Measurements from ENCODE around the gene ETV6.

The ETV6 gene

DNA sequence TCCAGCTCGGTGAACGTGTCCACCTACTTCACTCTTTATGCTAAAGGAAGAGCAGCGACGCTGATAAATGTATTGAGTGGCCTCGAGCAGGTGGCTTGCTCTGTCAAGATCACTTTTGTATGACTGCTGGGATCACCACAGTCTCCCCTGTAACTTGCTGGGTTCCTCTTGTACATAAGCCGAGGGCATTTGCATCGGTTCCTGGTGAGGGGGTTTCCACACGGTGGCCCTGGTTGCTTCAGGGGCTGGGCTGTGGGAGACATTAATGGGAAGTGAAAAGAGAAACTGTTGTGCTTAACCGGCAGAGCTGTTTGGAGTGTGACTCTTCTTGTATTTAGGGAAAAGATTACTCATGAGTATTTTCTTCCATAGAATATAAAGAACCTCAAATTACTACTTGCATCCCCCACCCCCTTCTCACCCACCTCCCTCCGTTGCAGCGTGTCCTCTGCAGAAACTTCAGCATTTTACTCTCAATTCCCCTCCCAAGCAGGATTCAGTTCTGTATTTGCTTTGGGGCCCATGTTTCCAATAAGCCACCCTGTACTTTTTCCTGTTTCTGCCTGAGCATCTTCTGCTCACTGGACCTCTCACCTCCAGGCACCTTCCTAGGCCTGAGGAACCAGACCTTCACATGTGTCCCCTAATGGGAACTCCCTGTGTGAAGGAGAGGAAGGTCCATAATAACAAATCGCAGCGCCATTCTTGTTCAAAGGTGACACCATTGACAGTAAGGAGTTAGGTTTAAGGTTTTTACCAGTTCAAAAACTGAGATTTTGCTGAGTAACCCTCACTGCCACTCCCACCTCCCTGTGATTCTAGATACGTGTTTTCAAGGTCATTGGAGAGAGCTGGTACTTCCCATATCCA lies 187.0 kb downstream of the ETV6 start:
- DNase-seq, result no peak

DNA sequence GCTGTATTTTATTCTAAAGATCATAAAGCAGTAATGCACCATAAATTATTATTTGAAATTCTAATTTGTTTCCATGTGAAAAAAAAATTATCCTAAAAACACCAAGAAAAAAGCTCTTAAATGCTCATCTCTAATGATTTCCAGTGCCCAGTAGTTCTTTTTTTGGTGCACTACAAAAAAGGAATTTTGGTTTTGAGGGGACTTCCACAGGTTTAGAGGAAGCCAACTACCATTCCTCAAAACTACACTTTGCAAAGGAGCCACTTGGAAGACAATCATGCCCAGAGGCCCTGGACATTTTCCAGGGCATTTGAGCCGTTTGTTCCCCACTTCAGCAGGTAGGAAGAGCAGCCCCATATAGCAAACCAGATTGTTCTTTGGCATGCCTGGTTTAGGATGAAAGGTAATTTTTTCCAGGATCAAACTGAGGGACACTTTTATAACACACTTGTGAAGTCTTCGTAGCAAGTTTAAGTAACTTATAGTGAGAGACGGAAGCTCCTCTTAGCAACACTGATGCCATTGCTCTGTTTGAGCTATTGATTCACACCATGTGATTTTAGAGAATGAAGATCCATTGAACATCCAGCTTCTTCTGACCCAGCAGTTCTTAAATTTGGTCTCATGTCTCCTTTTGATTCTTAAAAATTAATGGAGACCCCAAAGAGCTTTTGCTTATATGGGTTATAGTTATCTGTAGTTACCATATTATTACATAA lies 187.9 kb downstream of the ETV6 start:
- no peak for DNase-seq

DNA sequence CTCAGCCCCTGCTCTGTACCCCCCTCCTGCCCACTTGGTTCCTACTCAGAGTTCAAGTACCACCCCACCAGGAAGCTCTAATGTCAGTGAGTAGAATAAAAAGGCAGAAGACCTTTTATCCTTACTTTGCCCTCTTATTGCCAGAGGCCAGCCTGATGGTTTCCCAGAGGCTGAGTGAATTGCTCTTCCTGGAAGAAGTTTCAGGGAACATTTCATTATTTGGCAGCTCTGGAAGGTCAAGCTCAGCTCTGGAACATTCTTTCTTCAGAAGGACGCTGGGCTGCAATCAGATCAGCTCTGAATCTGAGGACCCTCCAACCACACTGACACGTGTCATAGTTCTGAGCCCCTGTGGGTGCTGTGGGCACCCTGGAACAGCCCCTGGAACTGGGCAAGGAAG lies 188.9 kb downstream of the ETV6 start:
- DNase-seq, result no peak

DNA sequence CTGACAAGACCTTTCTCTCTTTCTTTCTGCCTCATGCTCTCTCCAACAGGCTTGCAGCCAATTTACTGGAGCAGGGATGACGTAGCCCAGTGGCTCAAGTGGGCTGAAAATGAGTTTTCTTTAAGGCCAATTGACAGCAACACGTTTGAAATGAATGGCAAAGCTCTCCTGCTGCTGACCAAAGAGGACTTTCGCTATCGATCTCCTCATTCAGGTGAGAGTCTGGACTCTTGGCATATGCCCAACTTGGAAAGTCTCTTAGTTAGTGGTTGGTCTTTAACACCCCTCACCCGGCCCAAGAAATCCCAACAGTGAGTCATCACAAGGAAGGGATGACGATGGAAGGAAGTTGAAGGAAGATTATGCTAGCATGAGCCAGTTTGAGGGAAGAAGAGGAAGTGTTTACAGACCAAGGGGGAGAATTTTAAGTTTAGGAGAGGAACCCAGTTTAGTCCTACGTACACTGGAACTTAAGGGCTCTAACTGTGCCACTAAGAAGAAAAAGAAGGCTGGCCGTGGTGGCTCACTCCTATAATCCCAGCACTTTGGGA lies 189.7 kb downstream of the ETV6 start:
- DNase-seq, result peak; percentile 70

DNA sequence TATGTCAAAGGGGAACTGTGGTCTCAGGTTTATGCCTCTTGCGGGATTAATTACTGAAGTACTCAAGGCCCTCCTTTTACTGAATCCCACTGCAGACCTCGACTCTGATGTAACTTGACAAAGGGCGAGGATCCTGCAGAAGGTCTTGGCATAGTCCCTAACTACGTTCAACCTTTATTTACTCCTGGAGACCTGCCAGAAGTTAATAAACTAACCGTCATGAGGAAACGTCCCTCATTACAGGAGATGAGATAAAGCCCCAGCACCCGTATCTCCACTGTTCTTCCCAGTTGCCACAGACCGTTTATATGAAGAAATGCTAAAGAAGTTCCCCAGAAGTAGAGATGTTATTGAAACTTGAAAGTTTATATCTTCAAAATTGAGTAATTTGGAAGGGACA lies 190.9 kb downstream of the ETV6 start:
- peak; percentile 3 for DNase-seq

DNA sequence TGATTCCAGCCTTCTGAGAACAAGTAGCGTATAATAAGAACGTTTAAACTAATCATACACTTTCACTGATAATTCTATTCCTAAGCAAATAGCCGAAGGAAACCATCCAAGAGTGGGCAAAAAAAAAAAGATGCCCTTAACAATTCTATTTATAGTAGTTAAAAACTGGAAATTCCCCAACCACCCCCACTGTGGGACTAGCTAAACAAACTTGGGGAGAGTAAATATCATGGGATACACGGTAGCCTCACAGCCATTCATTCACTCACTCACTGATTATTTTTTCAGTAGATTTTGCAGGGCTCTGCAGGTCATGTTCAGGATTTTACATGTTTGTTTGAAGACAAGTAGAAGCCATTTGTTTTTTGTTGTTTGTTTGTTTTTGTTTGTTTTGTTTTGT lies 197.0 kb downstream of the ETV6 start:
- no peak for DNase-seq

DNA sequence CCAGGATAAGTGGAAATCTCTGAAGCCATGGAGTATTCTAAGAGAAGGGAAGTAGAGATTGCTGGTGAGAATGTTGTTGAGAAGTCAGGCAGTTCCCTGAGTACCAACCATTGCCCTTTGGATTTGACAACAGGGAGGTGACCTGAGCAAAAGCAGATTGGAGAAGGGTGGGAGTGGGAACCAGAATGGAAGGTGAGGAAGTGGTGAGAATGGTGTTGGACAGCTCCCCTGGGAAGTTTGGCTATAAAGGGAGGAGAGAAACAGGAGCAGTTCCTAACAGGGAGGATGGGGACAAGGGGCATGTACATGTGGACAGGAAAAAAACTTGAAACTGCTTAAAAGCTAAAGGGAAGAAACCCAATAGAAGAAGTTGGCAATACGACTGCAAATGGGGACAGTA lies 198.1 kb downstream of the ETV6 start:
- DNase-seq, result no peak

DNA sequence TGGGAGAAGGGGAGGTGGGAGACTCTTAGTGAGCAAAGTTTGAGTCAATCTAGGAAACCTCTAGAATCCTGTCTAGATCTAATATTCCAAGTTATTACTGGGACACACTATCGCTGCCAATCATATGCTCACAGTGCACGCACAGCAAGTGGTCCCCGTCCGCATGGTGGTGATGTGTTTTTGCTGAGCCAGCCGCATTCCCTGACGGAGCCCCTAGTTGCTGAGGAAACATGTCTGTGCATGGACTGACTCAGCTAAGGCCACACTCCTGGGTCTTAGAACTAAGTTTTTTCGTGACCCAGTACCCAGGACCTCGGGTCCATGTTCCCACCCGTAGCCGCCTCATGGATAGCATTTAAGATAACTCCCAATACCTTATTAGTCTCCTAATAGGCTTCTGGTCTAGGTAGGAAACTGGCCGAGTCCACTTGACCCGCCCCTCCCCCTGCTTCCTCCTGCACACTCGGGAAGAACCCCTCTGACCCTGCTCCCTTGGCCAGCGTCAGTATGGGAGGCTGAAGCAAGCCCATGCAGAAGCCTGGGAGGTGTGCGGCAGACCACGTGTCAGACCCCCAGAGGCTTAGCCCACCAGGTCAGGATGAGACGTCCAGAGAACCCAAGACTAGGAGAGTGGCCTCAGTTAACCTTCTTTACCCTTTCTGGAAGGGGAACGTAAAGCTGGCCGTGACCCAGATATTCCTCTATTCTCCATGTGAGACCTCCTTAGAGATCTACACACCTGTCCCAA lies 200.5 kb downstream of the ETV6 start:
- DNase-seq, result no peak

DNA sequence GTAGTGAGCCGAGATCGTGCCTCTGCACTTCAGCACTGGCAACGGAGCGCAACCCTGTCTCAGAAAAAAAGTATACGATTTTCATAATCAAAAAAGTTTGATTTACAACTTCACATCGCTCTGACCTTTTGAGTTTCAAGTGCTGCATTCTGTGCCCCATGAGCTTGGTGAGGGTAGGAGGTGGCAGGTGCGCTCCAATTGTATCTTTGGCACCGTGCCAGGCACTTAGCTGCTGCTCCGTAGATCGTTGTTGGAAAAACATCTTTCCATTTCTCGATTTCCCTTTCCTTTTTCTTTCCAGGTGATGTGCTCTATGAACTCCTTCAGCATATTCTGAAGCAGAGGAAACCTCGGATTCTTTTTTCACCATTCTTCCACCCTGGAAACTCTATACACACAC lies 203.7 kb downstream of the ETV6 start:
- peak; percentile 35 for DNase-seq

DNA sequence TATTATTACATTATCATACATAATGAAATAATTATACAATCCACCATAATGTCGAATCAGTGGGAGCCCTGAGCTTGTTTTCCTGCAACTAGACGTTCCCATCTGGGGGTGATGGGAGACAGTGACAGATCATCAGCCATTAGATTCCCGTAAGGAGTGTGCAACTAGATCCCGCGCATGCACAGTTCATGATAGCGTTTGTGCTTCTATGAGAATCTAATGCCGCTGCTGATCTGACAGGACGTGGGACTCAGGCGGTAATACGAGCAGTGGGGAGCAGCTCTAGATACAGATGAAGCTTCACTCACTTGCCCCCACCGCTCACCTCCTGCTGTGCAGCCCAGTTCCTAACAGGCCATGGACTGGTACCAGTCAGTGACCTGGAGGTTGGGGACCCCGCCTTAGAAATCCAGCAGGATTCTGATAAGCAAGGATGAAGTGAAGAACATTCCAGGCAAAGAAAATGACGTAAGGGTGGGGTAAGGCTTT lies 204.6 kb downstream of the ETV6 start:
- no peak for DNase-seq

DNA sequence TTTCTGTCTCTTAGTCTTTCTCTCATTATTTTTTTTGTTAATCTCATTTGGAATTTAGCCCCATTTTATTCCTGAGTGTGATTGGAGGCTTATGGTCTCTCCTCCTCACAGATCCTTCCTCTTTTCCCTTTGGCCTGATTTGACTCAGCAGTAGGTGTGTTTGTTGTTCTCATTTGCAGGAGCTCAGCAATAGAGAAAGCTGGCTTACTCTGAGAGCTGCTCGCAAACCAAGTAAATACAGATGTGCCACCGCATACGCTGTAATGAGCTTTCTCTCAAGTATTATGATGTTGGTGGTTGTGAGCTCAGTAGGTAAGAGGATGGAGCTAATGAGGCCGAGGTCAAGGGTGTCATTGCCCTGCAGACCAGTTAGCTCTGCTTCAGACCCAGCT lies 206.5 kb downstream of the ETV6 start:
- no peak for DNase-seq

DNA sequence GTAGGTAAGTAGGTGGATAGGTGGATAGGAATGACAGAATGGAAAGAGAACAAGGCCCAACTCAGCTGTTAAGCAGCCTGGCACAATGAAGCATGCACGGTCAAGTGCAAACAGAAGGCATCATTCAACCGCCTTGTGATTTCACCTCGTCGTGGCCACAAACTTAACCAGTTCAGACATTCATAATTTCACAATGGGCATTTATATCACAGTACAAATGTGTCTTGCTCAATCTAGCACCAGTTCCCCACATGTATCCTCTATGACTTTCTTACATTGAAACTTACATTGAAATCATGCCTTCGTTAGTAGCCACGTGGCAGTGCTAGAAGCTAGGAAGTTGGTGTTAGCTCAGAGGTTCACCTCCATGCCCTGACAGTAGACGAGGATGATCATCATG lies 207.5 kb downstream of the ETV6 start:
- no peak for DNase-seq

DNA sequence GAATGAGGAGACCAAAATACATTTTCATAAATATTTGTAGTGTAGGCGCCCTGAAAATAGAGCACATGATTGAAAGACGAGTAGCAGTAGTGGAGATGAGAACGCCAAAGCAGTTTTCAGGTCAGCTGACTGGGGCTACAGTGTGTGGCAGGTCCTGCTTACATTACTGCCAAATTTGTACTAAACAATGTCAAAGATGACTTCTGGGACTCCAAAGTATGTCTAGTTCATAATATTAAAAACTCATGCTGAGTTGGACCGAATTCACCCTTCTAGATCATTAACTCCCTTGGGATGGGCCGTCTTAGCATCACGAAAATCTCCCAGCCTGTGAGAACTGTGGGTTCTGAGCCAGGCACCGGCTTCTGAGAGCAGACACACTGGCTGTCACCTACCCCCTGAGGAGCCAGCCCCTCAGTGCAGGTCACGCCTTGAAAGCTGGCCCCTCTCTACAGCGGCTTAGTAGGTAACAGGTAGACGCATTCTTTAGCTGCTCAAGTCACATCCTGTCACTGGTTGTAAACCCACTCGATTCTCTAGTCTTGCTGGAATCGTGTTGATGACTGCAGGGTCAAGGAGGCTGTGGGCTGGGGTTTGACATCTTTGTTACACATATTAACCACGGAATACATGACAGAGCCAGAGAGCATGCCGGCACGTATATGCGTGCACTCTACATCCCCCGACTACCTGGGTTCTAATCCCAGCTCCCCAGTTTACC lies 210.4 kb downstream of the ETV6 start:
- no peak for DNase-seq

DNA sequence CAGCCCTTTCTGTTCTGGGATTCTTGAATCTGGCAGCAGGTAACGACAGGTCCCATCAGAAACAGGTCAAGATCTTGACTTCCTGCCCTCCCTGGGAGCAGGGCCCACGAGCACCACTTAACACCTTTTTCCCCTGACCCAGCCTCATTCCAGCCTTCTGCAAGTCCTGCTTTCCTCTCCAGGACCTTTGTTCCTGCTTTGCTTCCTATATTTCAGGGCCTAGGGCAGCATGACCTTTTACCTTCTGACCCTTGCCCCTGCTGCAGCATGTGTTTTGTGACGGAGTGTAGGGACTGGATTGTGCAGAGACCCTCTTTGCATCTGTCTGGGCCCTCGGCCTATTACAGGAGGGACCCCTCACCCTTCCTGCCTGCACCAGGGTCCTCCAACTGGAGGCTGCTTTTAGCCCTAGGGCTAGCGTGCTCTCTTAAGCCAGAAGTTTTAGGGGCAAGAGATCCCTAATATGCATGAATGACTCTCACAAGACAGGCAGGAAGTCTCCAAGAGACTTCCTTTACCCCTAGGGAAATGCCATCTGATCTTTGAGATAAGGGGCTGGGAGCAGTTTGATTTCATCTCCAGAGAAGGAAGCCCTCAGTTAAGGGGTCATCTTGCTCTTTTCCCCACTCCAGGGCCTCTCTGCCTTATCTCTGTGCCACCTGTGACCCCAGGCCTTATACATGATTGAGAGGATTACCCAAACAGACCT lies 211.8 kb downstream of the ETV6 start:
- no peak for DNase-seq

DNA sequence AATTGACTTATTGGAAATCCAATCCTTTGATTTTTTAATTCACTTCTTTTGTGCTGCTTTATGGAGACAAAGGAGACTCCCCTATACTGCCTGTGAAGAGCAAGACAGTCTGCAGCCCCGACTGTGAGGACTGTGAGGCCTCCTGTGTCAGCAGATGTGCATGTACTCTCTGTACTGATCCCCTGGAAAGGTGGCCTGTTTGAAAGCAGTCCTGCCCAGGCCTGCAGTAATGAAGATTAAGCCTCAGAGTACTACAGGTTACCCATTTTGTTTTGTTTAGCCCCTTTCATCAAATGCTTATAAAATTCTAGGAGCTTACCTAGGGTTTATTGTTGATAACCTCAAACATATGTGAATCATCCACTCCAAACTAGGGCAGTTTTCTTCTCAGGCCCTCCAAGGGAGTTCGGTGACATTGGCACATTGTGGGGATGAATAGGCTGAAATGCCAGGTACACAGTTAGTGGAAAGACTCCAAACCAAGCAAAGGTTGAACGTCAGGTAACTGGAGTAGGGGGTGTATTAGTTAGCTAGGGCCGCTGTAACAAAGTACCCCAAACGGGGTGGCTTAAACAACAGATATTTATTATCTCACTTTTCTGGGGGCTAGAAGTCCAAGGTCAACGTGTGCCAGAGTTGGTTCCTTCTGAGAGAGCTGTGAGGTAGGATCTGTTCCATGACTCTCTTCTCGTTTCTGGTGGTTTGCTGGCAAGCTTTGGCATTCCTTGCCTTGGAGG lies 212.6 kb downstream of the ETV6 start:
- no peak for DNase-seq

DNA sequence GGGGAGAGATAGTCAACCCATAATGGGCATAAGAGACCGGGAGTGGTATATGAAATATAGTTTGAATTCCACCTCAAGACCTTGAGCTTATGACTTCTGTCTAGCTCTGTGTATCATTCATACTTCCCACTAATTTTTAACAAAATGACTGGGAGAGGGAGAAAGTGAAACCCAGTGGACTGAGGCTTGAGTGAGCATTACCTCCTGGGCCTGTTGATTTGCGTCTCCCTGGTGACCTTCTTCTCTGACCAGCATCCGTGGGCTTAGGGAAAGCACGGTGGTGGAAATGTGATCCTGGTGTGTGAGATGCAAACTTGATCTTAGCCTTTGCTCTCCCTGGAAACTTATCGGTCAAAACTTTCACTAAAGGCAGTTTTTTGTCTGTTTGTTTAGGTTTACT lies 213.3 kb downstream of the ETV6 start:
- DNase-seq, result no peak

DNA sequence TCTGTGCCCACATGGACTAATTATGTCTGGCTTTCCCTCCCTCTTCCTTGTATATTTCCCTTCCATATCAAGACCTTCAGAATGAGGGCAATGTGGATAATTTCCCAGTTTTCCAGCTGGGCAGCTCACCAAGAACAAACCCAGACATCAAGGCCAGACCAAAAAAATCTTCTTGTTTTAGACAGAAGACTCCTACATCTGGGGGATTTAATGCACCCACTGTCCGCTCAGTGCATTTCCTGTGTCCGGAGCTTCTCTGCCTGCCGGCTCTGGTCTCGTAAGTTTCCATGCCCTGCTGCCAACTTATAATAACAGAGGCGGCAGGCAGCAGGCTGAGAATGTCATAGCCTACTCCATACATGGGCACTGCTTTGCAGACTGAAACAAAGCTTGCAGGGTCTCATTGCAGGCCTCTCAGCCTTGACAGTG lies 214.0 kb downstream of the ETV6 start:
- DNase-seq, result no peak

DNA sequence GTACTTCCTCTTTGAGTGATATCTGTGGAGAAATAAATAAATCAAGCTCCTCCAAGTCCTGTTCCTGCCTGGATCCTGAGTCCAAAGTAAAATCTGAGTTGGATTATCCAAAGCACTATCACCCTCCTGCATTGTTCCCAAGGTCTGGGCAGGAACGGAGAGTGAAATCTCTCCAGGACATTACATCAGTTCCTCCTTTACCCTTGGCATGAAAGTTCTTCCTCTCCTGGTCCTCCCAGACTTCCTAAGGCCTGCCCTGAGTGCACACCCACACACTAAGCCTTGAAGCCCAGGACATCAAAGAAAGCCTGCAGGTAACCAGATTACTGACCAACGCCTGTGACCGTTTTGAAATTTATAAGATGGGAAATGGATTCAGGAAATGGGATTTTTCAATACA lies 214.5 kb downstream of the ETV6 start:
- no peak for DNase-seq

DNA sequence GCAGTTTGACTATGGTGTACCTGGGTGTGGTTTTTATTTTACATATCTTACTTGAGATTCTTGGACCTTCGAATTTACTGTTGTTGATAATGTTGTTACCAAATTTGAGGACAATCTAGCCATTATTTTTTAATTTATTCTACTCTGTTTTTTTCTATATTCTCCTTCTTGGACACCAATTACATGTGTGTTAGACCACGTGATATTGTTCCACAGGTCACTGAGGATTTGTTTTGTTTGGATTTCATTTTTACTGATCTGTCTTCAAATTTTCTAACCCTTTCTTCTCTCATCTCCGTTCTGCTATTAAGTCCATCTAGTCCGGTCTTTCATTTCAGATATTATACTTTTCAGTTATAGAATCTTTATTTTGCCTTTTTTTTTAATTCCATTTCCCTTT lies 216.3 kb downstream of the ETV6 start:
- DNase-seq, result no peak

DNA sequence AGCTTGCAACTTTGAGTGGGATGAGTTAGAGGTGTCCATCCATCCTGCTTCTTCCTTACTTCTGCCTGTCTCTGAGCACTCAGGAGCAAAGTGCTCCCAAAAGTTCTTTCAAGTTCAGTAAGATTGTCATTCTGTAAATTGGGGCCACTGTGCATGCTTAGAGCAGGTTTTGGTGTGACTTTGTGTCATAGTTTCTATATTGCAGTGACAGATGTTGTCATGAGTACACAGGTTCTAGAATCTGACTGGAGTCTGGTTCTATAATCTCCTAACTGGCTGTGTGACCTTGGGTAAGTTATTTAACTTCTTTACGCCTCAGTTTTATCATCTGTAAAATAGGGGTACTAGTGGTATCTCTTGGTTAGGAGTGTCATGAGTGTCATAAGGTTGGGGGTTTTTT lies 218.6 kb downstream of the ETV6 start:
- DNase-seq, result no peak

DNA sequence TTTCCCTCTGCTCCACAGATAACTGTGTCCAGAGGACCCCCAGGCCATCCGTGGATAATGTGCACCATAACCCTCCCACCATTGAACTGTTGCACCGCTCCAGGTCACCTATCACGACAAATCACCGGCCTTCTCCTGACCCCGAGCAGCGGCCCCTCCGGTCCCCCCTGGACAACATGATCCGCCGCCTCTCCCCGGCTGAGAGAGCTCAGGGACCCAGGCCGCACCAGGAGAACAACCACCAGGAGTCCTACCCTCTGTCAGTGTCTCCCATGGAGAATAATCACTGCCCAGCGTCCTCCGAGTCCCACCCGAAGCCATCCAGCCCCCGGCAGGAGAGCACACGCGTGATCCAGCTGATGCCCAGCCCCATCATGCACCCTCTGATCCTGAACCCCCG lies 219.9 kb downstream of the ETV6 start:
- DNase-seq, result no peak
